ENCODE measurements around the gene RHBDD1.

The RHBDD1 gene

GRCh38 chr2:226835796-226836547, at the start of gene RHBDD1:
Gene RHBDD1, plus strand, starts transcription at chr2:226836054. Its CDS starts 28,640 bp downstream, at chr2:226864694.
- peak; percentile 86 for DNase-seq

GRCh38 chr2:226788064-226788463, 47.8 kb upstream of the RHBDD1 start:
- no peak for DNase-seq

GRCh38 chr2:226788881-226789490, 46.9 kb upstream of the RHBDD1 start:
- DNase-seq: no peak

GRCh38 chr2:226790011-226790410, 45.8 kb upstream of the RHBDD1 start:
- no peak for DNase-seq

GRCh38 chr2:226790431-226790830, 45.4 kb upstream of the RHBDD1 start:
- DNase-seq: no peak

- no peak for DNase-seq
Observed at GRCh38 chr2:226791056-226791486, 44.8 kb upstream of the RHBDD1 start.

- DNase-seq: peak; percentile 73
Observed at GRCh38 chr2:226791487-226792081, 44.3 kb upstream of the RHBDD1 start.

- no peak for DNase-seq
Observed at GRCh38 chr2:226792155-226792881, 43.5 kb upstream of the RHBDD1 start.

GRCh38 chr2:226793646-226794045, 42.2 kb upstream of the RHBDD1 start:
- DNase-seq: no peak

- no peak for DNase-seq
Observed at GRCh38 chr2:226794196-226794661, 41.6 kb upstream of the RHBDD1 start.

- no peak for DNase-seq
Observed at GRCh38 chr2:226794751-226795171, 41.1 kb upstream of the RHBDD1 start.

- no peak for DNase-seq
Observed at GRCh38 chr2:226795281-226796011, 40.4 kb upstream of the RHBDD1 start.

GRCh38 chr2:226796012-226796839, 39.6 kb upstream of the RHBDD1 start:
- no peak for DNase-seq

GRCh38 chr2:226796840-226797288, 39.0 kb upstream of the RHBDD1 start:
- DNase-seq: no peak

GRCh38 chr2:226797289-226797988, 38.4 kb upstream of the RHBDD1 start:
- DNase-seq: no peak

GRCh38 chr2:226797989-226798421, 37.8 kb upstream of the RHBDD1 start:
- no peak for DNase-seq

GRCh38 chr2:226798422-226799210, 37.2 kb upstream of the RHBDD1 start:
- no peak for DNase-seq

- DNase-seq: peak; percentile 27
Observed at GRCh38 chr2:226799211-226799975, 36.5 kb upstream of the RHBDD1 start, which contains the start of gene IRS1. Gene IRS1, minus strand, starts transcription at chr2:226799820. Its CDS starts 1,082 bp downstream, at chr2:226798738.
